Fibroblast of lung (primary cell): ENCODE data around the gene SORCS2. TPM values are rescaled to one million over a fixed set of nuclear protein-coding genes. Genes with fewer than 3 reads are reported as not detected.
"Not testable (repeated sequence)": the region's sequence is repeated elsewhere in the genome, so short reads cannot be mapped to it uniquely, and the experiment has no call there.

Experiments used
- DNase-seq, 2 donors: peaks; one replicate each; pipeline versions ENCODE4 v3.0.0 to v3.0.0-alpha.2; 2010; ENCODE audit warnings: low read depth in 2 of 2
- H2AFZ ChIP-seq: 2 replicates; pipeline ENCODE4 v1.5.1; 2012; ENCODE audit warnings: low read length, control low read depth, inconsistent platforms
- H3K27ac ChIP-seq: 2 replicates; pipeline ENCODE4 v1.5.1; 2011; ENCODE audit warnings: low read length, control low read depth; ENCODE audit not compliant: insufficient read depth
- H3K27me3 ChIP-seq: 2 replicates; pipeline ENCODE4 v1.5.1; 2011; ENCODE audit warnings: mild to moderate bottlenecking, low read length; ENCODE audit not compliant: control insufficient read depth, insufficient read depth
- H3K36me3 ChIP-seq: 2 replicates; pipeline ENCODE4 v1.5.1; 2011; ENCODE audit warnings: low read length; ENCODE audit not compliant: control insufficient read depth, insufficient read depth
- H3K4me1 ChIP-seq: 2 replicates; pipeline ENCODE4 v1.5.1; 2011; ENCODE audit warnings: low read length; ENCODE audit not compliant: control insufficient read depth, insufficient read depth; ENCODE audit errors: extremely low read depth
- H3K4me2 ChIP-seq: 2 replicates; pipeline ENCODE4 v1.5.1; 2011; ENCODE audit warnings: low read length, control low read depth; ENCODE audit not compliant: insufficient read depth; ENCODE audit errors: extremely low read depth
- H3K4me3 ChIP-seq, 4 experiments: fragments of 200-600 bp in 1 of 4; sonication (generic) in 1 of 4; replicated peaks in 1 of 4; 2 replicates each; pipeline ENCODE4 v1.5.1; 2011 to 2016; ENCODE audit warnings: low read length in 4 of 4, low read depth in 3 of 4, mild to moderate bottlenecking in 3 of 4, control low read depth in 2 of 4, inconsistent platforms in 1 of 4, mixed read lengths in 1 of 4; ENCODE audit not compliant: insufficient read depth in 1 of 4; ENCODE audit errors: control extremely low read depth in 1 of 4
- H3K79me2 ChIP-seq: 2 replicates; pipeline ENCODE4 v1.5.1; 2012; ENCODE audit warnings: mild to moderate bottlenecking, low read length, inconsistent platforms; ENCODE audit not compliant: control insufficient read depth, insufficient read depth
- H3K9ac ChIP-seq: 2 replicates; pipeline ENCODE4 v1.5.1; 2011; ENCODE audit warnings: mild to moderate bottlenecking, low read length, control low read depth; ENCODE audit not compliant: insufficient read depth
- H3K9me3 ChIP-seq: 2 replicates; pipeline ENCODE4 v1.5.1; 2012; ENCODE audit warnings: low read depth, low read length; ENCODE audit not compliant: control insufficient read depth, insufficient read depth
- H4K20me1 ChIP-seq: 2 replicates; pipeline ENCODE4 v1.5.1; 2011; ENCODE audit warnings: low read length; ENCODE audit not compliant: control insufficient read depth, insufficient read depth; ENCODE audit errors: extremely low read depth
- CTCF ChIP-seq, 2 donors: IDR thresholded peaks in 1 of 2; conservative IDR thresholded peaks in 1 of 2; 1 replicate in 1 of 2; 2 replicates in 1 of 2; pipeline ENCODE4 v1.5.1; 2011 to 2012; ENCODE audit warnings: low read length in 2 of 2, control low read depth in 1 of 2, inconsistent platforms in 1 of 2, low read depth in 1 of 2, mild to moderate bottlenecking in 1 of 2
- EZH2 ChIP-seq: IDR thresholded peaks from 2 replicates; pipeline ENCODE4 v1.5.1; 2012; ENCODE audit warnings: low read length, control low read depth, mild to moderate bottlenecking; ENCODE audit errors: missing control alignments
- polyA plus RNA-seq, 2 donors: library from polyadenylated mRNA; depleted of rRNA in 1 of 2; stranded (reverse) in 1 of 2; unstranded in 1 of 2; fragments of >200 nt; gene quantifications; 2 replicates each; pipeline ENCODE4 v1.2.1, GENCODE V29; 2011 to 2012; ENCODE audit warnings: missing spikeins in 1 of 2
- total RNA-seq: library from RNA; depleted of rRNA; stranded (reverse); fragments of >200 nt; gene quantifications from 2 replicates; pipeline ENCODE4 v1.2.1, GENCODE V29; 2014

Gene SORCS2
- total and polyA plus RNA-seq, 2 donors (not counting 1 experiment from before 2014, with no cell fraction given): 0.17 to 0.41 TPM

- Histone ChIP-seq H3K4me1 (no peaks in the 10 kb centered on the region), H3K9ac (no peak overlapping the region), H3K27me3 (no peaks in the 10 kb centered on the region), H3K9me3 (no peaks in the 10 kb centered on the region), H3K27ac (no peak overlapping the region), H3K36me3 (no peaks in the 10 kb centered on the region), H3K79me2 (no peaks in the 10 kb centered on the region), H3K4me3 (no peak overlapping the region), H3K4me2 (no peak overlapping the region), H4K20me1 (no peaks in the 10 kb centered on the region), H2AFZ (no peak overlapping the region)
- TF ChIP-seq CTCF (conservative IDR thresholded peaks at IDR 0.05 in 1 of 2, IDR thresholded peaks at IDR 0.05 in 1 of 2; ENCODE audit: low read depth in 1 of 2, low read length in 2 of 2): no peak
- TF ChIP-seq EZH2: no peak
- DNase-seq: no peak
These were observed 381.3 kb downstream of the SORCS2 start for GRCh38 chr4:7573576-7574091.

GRCh38 chr4:7574287-7575014 is 382.1 kb downstream of the SORCS2 start:
- TF ChIP-seq EZH2 (no peak), CTCF (conservative IDR thresholded peaks at IDR 0.05 in 1 of 2, IDR thresholded peaks at IDR 0.05 in 1 of 2; ENCODE audit: low read depth in 1 of 2, low read length in 2 of 2) (no peak)
- Histone ChIP-seq H4K20me1 (no peaks in the 10 kb centered on the region), H3K4me3 (no peak overlapping the region), H3K36me3 (no peaks in the 10 kb centered on the region), H3K9ac (no peak overlapping the region), H3K9me3 (no peaks in the 10 kb centered on the region), H3K4me2 (no peak overlapping the region), H3K27ac (no peak overlapping the region), H3K27me3 (no peaks in the 10 kb centered on the region), H3K79me2 (no peaks in the 10 kb centered on the region), H2AFZ (no peak overlapping the region), H3K4me1 (no peaks in the 10 kb centered on the region)
- no peak for DNase-seq

GRCh38 chr4:7575426-7575825 is 383.1 kb downstream of the SORCS2 start:
- H3K27me3 ChIP-seq: no peaks in the 10 kb centered on the region
- no peak overlapping the region for H3K4me2 ChIP-seq
- no peak overlapping the region for H3K4me3 ChIP-seq
- no peaks in the 10 kb centered on the region for H3K9me3 ChIP-seq
- no peaks in the 10 kb centered on the region for H3K79me2 ChIP-seq
- no peak overlapping the region for H3K9ac ChIP-seq
- TF ChIP-seq EZH2: no peak
- no peak for DNase-seq
- no peaks in the 10 kb centered on the region for H3K36me3 ChIP-seq
- no peak overlapping the region for H2AFZ ChIP-seq
- H3K27ac ChIP-seq: no peak overlapping the region
- H4K20me1 ChIP-seq: no peaks in the 10 kb centered on the region
- no peaks in the 10 kb centered on the region for H3K4me1 ChIP-seq

GRCh38 chr4:7577361-7578039 is 385.2 kb downstream of the SORCS2 start:
- H3K27me3 ChIP-seq, DNase-seq, H3K4me3 ChIP-seq, H3K4me1 ChIP-seq, H3K9ac ChIP-seq, H3K27ac ChIP-seq, H2AFZ ChIP-seq, H3K36me3 ChIP-seq, H3K79me2 ChIP-seq, H3K9me3 ChIP-seq, H3K4me2 ChIP-seq, H4K20me1 ChIP-seq: not testable (repeated sequence)
